Measurements from ENCODE around the gene ZFHX3.
"Not testable (repeated sequence)": the region's sequence is repeated elsewhere in the genome, so short reads cannot be mapped to it uniquely, and the experiment has no call there.

The ZFHX3 gene

DNA sequence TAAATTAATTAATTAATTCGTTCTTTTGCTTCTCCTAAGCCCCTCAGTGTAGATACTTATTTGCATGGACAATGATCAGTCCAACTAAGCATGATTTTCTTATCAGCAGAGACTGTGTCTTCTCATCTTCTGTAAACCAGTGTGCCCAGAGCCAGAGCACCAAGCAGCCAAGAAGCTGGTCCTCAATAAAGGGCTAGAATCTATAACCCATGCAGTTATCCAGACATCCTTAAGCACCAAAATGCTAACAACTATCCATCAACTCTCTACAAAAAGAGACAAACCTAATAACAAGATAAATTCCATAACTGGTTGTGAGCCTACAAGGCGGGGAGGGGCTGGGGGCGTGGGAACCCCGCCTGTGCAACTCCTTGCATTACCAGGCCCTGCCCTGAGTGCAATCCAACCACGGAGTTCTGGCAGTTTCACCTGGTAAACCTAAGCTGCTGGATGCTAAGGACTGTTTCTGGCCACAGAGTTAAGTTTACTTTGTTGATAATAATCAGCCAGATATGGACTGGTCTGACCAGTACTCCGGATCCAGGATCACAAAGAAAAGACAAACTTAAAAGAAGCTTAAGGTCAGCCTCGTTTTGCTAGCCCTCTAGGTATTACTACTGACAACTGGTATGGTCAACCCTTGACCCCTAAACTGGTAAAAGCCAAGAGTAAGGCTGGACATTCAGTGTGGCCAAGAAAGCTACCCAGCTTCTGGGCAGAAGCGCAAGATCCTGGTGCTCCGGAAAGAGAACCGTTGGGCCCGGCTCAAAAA lies 51.5 kb downstream of the ZFHX3 start:
- DNase-seq (ENCODE audit: low read depth): no peak

DNA sequence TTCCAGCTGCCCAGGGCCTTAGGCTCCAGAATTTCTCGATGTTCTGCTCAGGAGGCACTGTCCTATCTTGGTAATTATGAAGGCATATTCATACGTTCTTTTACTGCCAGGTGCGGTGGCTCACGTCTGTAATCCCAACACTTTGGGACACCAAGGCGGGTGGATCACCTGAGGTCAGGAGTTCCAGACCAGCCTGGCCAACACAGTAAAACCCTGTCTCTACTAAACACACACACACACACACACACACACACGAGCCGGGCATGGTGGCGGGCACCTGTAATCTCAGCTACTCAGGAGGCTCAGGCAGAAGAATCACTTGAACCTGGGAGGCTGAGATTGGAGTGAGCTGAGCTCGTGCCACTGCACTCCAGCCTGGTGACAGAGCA lies 52.1 kb downstream of the ZFHX3 start:
- DNase-seq (ENCODE audit: low read depth): not testable (repeated sequence)

DNA sequence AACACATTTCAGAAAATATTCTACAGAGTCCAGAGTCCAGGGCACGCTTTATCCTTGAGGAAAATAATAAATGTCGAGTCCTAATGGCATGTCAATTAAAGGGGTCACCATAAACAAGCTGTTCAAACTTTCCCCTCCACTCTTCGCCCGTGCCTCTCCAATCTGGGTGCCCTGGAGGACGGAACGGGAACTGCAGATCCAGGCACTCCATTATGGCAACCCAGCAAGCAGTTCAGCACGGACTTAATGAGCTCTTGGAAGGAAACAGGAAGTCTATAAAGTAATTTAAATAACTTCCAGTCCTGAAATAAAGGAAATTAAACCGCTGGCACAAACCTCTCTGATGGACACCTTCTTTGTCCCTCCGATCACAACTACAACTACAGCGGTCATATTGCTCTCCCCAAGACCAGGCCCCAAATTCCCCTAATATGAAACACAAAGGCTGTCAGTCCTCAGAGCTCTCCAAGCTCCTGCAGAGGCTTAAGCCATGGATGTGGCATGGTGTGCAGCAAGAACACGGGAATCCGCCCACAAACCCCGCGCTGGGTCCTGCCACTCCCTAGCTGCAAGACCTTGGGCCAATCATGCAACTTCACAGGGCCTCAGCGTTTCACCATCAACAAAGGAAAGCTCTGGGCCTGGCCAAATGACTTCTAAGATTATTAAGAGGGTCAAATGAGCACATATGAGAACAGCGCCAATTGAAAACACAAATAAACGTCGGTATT lies 52.6 kb downstream of the ZFHX3 start:
- DNase-seq (ENCODE audit: low read depth): no peak

DNA sequence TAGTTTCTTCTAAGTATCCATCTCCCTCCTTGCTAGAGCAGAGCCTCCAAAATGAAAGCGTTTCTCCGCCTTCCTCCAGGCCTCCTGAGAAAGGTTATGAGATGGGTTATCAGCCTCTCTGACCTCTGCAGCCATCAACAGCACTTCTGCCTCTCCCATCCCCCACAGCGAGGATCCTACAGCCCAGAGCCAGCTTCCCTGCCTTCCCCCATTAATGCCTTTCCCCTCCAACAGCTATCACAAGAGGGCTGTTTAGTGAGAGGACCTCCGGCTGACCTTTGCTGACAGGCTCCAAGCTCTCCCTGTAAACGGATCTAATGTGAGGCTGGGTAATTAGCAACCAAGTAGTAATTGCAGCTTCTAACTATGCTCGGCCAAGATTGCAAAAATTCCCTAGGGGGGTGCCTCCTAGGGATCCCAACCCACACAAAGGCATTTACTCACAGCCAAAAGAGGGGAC lies 55.8 kb downstream of the ZFHX3 start:
- no peak for DNase-seq (ENCODE audit: low read depth)

DNA sequence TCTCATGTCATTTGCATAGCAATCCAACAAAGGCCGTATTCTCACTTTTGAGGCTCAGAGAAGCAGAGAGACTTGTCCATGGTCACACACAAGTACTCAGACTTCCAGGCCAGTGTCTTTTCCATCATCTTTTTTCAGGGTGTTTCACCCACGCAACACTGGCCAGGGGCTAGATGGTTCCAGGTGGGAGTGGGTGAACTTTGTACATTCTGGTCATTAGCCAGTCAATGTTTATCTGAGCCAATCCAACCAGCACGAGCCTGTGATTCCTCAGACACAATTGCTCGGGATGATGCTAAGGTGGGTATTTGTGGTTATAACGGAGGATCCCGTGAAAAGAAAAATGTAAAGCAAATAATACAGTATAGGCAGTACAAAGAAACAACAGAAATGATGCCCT lies 56.3 kb downstream of the ZFHX3 start:
- DNase-seq (ENCODE audit: low read depth): no peak

DNA sequence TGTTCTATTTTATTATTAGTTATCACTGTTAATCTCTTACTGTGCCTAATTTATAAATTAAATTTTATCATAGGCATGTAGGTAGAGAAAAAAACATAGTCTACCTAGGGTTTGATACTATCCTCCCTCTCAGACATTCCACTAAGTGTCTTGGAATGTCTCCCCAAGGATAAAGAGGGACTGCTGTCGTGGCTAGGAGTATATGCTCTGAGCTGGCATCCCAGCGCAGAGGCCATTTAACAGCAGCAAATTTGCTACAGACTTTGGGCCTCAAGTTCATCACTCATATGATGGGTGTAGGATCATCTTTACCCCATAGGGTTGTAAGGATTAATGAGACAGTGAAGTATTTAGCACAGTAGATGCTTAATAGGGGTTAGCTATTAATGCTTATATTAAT lies 56.7 kb downstream of the ZFHX3 start:
- no peak for DNase-seq (ENCODE audit: low read depth)

DNA sequence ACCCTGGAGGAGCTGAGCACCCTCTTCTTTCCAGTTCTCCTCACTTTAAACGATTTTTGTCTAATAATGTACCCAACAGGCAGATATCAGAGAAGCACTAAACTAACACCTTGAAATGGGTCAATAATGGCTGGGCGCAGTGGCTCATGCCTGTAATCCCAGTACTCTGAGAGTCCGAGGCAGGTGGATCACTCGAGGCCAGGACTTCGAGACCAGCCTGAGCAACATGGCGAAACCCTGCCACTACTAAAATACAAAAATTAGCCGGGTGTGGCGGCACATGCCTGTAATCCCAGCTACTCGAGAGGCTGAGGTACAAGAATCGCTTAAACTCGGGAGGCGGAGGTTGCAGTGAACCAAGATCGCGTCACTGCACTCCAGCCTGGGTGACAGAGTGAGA lies 57.4 kb downstream of the ZFHX3 start:
- DNase-seq (ENCODE audit: low read depth): no peak

DNA sequence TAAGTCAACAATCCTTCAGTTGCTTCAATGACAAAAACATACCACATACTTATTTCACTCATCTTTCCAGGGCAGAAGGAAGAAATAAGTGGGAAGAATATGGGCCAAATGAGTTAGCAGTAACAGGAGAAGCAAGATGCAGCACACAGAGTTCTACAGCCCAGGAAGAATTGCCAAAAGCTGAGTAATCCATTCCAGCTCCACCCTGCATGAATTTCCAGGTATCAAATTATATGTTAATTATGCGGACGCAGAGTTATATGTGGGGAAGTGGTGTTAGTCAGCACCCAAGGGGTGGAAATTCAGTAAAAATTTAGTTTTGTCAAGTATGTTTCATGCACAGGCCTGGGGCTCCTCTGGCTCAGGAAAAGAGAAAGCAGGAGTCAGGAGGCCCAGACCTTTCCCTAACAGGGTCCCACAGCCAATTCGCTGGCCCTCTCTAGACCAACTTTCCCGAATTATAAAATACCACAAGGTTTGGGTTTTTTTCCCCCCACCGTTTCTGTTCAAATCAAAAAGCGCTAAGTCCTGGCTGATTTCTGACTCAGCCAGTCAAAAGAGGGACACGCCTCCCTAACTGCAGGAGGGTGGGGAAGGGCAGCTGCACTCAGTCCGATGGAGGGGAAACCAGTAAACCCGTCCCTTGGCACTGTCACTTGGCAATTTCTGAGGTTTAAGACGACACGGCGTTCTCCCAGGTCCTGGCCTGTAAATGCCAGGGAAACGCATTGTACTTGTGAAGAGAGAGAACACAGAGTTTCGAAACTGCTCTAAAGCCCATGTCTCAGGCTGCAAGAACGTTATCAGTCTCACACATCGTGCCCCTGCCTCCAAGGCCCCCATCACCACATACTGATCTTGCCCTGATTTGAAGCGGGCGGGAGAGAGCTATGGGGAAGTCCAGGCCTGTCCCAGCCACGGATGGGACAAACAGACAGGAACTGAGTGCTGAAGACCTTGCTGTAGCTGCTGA lies 58.1 kb downstream of the ZFHX3 start:
- DNase-seq (ENCODE audit: low read depth): no peak

DNA sequence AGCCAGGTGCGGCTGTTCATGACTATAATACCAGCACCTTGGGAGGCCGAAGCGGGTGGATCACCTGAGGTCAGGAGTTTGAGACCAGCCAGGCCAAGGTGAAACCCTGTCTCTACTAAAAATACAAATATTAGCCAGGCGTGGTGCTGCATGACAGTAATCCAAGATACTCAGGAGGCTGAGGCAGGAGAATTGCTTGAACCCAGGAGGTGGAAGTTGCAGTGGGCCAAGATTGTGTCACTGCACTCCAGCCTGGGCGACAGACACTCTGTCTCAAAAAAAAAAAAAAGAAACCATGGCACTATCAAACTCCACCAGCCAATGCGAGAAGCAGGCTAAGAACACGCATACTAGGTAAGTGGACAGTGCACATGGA lies 58.7 kb downstream of the ZFHX3 start:
- DNase-seq (ENCODE audit: low read depth): not testable (repeated sequence)

DNA sequence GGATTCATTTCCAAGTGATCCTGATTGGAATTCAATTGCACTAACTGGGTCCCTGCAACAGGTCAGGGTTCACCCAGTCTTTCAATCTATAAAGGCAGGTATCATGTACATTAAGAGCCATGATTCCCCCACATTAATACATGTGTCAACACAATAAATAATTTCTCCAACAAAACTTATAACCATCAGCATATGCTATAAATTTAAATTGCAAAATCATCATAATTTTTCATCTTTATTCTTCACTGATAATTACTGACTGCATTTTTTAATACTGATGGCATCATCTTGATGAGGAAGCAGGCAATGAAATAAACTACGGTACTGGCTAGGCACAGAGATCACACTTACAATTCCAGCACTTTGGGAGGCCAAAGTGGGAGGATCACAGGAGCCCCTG lies 59.4 kb downstream of the ZFHX3 start:
- no peak for DNase-seq (ENCODE audit: low read depth)

DNA sequence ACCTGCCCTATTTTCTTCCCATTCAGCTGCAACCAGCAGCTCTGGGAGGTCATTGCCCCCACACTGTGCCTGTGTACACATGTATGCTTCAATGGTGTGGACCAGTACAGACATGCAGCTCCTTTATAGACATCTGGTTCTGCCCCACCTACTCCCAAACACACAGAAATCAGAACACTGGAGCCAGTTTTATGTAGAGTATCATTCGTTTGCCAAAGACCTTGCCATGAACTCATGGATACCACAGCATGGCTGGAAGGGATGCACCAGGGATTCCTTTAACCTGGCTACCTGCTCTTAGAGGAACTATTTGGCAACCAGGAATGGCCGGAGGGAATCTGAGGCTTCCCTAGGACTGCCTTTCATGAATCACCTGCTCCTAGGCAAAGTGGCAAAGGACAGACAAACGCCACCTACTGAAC lies 60.4 kb downstream of the ZFHX3 start:
- no peak for DNase-seq (ENCODE audit: low read depth)

DNA sequence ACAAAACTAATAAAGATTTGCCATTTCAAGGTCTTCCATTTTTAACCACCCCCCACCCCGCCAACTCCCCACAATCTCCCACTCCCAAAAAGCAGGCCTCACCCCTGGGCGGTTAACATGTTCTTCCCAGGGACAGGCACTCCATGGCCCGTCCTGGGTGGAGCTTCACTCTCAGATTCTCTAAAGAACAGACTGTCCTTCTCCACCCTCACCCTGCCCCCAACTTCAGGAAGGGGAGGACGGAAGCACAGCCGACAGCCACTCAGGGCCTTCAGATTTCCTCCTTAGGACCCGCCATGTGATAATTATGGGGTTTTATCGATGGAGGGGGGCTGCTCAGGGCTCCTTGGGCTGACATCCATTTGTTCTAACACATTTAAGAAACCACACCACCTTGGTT lies 61.9 kb downstream of the ZFHX3 start:
- DNase-seq (ENCODE audit: low read depth): no peak

DNA sequence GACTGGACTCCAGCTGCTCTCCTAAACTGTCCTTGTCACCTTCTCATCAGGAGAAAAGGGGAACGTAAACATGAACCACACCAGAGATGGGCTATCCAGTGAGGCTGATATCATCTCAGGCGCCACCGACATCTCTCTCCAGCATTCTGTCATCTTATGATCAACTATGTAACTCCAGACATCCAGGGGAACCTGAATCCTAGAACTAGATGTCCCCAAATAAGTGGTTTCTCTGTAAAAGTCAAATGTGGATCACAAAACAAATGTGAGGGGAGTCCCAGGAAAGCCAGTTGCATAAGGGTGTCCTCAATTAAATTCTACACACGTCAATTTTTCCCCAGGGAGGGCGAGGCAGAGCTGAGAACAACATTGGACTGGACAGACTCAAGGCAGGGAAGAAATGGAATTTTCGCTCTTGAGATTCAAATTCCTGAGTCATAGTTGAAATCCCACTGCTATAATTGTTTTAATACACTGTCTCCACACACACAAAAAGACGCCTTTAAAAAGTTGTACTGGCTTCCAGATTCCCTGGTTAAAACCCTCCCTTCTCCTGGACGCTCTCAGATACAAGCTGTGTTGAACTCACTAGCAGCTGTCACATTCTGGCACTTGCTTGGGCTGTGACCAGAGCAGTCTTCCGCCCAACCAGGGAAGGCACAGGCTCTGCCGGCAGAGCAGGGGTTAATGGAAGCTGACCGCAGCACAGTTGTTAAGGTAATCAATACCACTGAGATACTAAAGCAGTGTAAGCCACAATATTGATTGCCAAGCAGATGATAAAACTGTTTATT lies 62.6 kb downstream of the ZFHX3 start:
- no peak for DNase-seq (ENCODE audit: low read depth)

DNA sequence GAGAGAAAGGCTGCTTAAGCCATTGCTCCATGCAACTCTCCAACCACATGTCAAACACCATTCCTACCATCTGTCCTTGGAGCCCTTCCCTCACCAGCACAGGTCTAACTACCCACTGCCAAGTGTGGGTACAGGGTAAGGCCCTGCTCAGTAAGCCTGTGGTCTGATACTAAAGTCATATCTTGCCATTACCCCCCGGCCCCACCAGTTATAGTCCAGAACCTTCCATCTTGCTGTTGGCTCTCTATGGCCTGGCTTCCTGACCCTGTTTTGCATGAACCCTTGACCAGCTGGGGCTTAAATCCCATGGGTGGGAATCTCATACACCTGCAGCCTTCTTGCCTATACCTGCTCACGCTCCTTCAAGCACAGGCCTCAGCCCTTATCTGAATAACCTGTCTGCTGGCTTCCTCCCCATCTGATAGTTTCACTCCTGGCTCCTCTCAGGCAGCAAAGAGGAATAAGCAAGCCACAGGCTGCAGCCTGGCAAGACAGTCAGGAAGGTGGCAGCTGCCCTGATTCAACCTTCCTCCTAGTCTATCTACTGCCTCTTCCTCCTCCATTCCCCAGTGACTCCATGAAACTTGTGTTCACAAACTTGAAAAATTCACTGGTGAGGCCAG lies 64.1 kb downstream of the ZFHX3 start:
- DNase-seq (ENCODE audit: low read depth): no peak

DNA sequence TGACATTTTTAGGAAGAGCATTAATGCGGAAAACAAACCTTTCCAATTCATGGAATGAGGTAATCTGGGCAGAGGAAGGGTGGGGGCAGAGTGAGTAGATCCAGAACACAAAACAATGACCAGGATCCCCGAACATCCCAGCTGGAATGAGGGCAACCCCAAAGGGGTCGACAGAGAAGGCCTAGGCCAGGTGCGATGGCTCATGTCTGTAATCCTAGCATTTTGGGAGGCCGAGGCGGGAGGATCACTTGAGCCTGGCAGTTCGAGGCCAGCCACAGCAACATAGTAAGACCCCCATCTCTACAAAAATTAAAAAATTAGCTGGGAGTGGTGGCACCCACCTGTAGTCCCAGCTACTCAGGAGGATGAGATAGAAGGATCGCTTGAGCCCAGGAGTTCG lies 64.7 kb downstream of the ZFHX3 start:
- no peak for DNase-seq (ENCODE audit: low read depth)

DNA sequence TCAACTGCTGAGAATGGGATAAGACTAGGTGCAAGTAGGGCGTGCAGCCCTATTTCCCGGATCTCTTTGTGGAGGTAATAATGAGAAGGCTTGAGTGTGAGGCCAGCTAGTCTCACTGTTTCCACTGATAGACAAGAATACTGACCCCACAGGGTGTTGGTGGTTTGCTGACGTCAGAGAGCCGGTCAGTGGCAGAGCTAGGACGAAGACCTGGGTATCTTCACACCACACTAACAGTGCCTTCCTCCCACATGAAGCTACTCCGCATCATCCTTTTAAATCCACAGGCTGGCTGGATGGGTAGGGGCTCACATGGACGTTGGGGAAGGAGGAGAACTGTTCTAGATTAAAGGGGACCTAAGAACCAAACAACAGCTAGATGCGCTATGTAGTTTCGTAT lies 68.0 kb downstream of the ZFHX3 start:
- no peak for DNase-seq (ENCODE audit: low read depth)

DNA sequence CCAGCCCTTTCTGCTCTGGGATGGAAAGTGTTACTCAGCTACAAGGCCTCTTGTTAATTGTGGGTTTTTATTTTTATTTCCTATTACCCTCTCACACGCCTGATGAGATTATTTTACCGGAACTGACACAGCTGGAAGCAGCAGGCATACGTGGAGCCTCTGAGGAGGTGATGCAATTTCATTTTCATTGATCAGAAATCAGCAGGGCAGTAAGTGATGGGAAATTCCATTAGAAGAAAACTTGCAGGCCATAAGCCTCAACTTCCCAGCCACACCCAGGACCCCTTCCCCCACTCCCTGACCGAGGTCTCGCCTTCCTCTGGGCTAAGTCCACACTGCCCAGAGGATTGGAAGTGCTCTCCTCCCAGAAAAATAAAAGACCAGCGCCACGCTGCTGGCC lies 69.7 kb downstream of the ZFHX3 start:
- no peak for DNase-seq (ENCODE audit: low read depth)

DNA sequence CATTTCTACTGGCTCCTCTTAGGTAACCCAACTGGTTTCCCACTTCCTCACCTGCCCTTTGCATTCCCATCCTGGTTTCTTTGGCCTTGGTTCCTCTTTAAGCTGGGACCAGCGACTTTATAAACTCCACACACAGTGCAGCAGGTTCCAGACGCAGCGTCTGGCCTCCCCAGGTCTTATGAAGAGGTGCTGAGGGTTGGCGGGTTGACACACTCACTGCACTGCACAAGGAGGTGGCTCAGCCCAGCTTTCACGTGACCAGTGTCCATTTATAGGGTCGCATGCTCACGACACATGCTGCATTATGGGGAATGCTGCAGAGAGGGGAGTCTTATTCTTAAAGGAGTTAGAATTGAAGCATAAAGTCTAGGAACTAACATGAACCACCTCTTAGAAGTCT lies 70.8 kb downstream of the ZFHX3 start:
- no peak for DNase-seq (ENCODE audit: low read depth)

DNA sequence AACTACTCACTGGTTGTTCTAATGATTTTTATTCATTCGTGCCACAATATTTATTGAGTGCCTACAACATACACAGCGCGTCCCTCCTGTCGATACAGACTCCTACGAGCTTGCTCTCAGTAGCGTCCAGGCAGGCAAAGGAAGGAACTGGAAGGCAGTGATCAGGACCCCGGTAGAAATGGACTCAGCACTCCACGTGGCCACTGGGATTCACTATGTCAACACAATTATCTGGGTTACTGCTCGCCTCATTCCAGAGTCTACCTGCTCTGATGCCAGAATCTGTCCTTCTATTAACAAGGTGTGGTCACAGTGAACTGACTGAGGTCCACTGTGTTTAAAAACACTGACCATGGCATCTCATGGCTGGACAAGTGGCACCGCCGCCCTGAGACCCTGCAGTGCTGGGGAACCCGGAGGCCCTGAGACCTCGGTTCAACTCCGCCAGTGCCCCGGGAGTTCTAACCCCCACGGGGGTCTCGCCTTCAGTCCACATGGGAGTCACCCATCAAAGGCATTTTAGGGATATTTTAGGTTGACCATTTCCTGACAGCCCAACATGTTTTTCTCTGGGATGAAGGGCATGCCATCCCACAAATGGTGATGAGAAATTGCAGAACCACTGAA lies 71.4 kb downstream of the ZFHX3 start:
- DNase-seq (ENCODE audit: low read depth): no peak

DNA sequence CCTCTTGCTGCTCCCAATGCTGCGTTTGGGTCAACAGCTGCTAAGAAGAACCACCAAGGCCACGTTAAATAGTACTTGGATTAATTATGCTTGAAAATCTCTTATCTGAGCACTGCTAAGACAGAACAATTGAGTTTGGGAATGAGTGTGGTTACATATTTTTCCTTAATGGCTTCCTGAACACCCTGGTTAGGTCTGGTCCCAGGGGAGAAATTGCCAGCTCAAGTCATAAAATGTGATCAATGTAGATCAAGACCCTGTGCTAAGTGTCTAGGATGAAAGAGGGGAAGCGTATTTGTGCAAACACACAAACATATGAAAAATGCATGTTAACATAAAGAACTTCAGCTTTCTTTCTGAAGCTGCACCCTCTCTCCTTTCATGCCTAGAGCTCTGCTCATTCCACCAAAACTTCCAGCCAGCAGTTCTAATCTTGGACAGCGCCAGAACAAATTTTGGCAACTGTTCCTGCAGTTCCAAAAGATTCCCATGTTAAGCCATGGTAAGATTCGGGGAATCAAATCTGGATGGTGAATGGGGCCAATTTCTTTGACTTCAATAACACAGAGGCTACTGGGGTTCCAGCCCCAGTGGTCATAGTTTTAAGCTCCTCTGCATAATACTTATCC lies 72.0 kb downstream of the ZFHX3 start:
- DNase-seq (ENCODE audit: low read depth): no peak
